ENCODE results near the gene DHH. TPM values are rescaled to one million over a fixed set of nuclear protein-coding genes. Genes with fewer than 3 reads are reported as not detected.

DHH gene
- total RNA-seq, 1 experiment from 2014 or later: 0.15 TPM

DNA sequence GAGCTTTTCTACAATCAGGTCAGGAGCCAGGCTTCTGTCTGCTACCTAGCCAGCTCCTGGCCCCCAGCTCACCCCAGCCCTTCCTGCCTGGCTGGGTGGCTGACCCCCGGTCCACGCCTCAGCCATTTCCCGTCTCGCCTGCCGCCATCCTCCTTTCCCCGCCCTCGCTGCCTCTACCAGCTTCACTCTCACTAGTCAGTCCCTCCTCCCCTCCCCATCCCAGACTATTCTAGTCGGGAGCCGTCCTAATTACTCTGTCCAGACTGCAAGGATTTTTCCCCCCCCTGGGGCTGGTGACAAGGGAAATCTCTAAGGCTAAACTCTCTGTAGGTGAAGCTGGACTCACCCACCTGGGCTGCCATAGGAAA, 825 bp downstream of the DHH start:
- H3K4me3 Mint-ChIP-seq: peak overlapping the region; percentile 55
- peaks cover 5% of the 10 kb centered on the region; the same call in 1 of the 2 replicates for H3K36me3 Mint-ChIP-seq
- TF ChIP-seq ERG (CRISPR knock-in tag; IDR thresholded peaks at IDR 0.05) (no peak), ZNF219 (CRISPR knock-in tag; IDR thresholded peaks at IDR 0.05; ENCODE audit: borderline replicate concordance) (no peak), ZBTB21 (CRISPR knock-in tag; IDR thresholded peaks at IDR 0.05; ENCODE audit: borderline replicate concordance) (no peak), SOX15 (CRISPR knock-in tag; IDR thresholded peaks at IDR 0.05) (no peak), GABPB1 (CRISPR knock-in tag; IDR thresholded peaks at IDR 0.05) (no peak), NR2C2 (CRISPR knock-in tag; IDR thresholded peaks at IDR 0.05) (no peak)
- TF ChIP-seq, protein P1, sequence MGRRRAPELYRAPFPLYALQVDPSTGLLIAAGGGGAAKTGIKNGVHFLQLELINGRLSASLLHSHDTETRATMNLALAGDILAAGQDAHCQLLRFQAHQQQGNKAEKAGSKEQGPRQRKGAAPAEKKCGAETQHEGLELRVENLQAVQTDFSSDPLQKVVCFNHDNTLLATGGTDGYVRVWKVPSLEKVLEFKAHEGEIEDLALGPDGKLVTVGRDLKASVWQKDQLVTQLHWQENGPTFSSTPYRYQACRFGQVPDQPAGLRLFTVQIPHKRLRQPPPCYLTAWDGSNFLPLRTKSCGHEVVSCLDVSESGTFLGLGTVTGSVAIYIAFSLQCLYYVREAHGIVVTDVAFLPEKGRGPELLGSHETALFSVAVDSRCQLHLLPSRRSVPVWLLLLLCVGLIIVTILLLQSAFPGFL (CRISPR knock-in tag; IDR thresholded peaks at IDR 0.05; ENCODE audit: borderline replicate concordance): no peak
- DNase-seq (ENCODE audit: low spot score): peak; percentile 31
- H3K27me3 Mint-ChIP-seq (ENCODE audit: low read depth): peaks cover 71% of the 10 kb centered on the region
- no peak overlapping the region for H3K27ac Mint-ChIP-seq
- H3K9me3 Mint-ChIP-seq: no peaks in the 10 kb centered on the region
- POLR2A ChIA-PET: interaction anchor here (0.6 kb wide), 1 partner anchor 115 kb away, joined by 3 read pairs; the partner anchor contains the start of gene WNT1
- H3K4me1 Mint-ChIP-seq: peaks cover 50% of the 10 kb centered on the region
- CTCF ChIA-PET: interaction anchor here (0.8 to 4.6 kb wide), 14 partner anchors 9 to 142 kb away, joined by 3 to 64 read pairs (median 6); partner anchors contain the start of genes TUBA1B and WNT1
- no peak for ATAC-seq

- DNase-seq (ENCODE audit: low spot score) (no peak), ATAC-seq (no peak)
- TF ChIP-seq, protein P2, sequence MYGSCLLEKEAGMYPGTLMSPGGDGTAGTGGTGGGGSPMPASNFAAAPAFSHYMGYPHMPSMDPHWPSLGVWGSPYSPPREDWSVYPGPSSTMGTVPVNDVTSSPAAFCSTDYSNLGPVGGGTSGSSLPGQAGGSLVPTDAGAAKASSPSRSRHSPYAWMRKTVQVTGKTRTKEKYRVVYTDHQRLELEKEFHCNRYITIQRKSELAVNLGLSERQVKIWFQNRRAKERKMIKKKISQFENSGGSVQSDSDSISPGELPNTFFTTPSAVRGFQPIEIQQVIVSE (CRISPR knock-in tag; IDR thresholded peaks at IDR 0.05; ENCODE audit: borderline replicate concordance): no peak
- TF ChIP-seq, protein P3, sequence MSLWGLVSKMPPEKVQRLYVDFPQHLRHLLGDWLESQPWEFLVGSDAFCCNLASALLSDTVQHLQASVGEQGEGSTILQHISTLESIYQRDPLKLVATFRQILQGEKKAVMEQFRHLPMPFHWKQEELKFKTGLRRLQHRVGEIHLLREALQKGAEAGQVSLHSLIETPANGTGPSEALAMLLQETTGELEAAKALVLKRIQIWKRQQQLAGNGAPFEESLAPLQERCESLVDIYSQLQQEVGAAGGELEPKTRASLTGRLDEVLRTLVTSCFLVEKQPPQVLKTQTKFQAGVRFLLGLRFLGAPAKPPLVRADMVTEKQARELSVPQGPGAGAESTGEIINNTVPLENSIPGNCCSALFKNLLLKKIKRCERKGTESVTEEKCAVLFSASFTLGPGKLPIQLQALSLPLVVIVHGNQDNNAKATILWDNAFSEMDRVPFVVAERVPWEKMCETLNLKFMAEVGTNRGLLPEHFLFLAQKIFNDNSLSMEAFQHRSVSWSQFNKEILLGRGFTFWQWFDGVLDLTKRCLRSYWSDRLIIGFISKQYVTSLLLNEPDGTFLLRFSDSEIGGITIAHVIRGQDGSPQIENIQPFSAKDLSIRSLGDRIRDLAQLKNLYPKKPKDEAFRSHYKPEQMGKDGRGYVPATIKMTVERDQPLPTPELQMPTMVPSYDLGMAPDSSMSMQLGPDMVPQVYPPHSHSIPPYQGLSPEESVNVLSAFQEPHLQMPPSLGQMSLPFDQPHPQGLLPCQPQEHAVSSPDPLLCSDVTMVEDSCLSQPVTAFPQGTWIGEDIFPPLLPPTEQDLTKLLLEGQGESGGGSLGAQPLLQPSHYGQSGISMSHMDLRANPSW (CRISPR knock-in tag; conservative IDR thresholded peaks at IDR 0.05; ENCODE audit: low read depth): no peak
- TF ChIP-seq SMAD3 (CRISPR knock-in tag; IDR thresholded peaks at IDR 0.05; ENCODE audit: borderline replicate concordance) (no peak), HMGXB4 (CRISPR knock-in tag; IDR thresholded peaks at IDR 0.05) (no peak), NFATC4 (CRISPR knock-in tag; IDR thresholded peaks at IDR 0.05) (no peak), TP53 (CRISPR knock-in tag; IDR thresholded peaks at IDR 0.05) (no peak)
- TF ChIP-seq, protein P4, sequence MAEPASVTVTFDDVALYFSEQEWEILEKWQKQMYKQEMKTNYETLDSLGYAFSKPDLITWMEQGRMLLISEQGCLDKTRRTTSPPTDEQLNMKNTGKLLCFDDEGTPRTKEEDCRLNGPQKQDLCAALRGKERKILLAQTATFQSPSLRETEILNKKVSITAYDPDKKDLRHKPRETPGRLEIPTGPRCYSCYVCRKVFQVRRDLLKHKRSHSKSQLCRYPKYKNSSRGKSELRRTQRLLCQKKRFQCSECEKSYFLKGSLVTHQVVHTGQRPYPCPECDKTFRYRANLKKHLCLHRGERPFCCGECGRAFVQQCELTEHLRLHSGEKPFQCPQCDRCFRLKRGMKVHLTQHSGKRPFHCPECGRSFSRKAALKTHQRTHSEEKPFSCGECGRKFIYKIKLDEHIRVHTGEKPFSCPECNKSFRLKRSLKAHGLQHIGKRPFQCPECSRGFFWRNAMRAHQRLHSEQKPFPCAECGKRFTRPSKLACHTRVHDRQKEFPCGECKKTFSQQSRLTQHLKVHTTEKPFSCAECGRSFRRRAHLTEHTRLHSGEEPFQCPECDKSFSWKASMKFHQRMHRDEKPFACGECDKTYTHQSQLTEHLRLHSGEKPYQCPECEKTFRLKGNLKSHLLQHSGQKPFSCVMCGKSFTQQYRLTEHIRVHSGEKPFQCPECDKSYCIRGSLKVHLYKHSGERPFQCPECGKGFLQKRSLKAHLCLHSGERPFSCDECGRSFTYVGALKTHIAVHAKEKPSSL (CRISPR knock-in tag; conservative IDR thresholded peaks at IDR 0.05): no peak
- Mint-ChIP-seq H3K9me3 (no peaks in the 10 kb centered on the region), H3K27me3 (ENCODE audit: low read depth) (peaks cover 80% of the 10 kb centered on the region), H3K4me3 (peak overlapping the region; percentile 56), H3K4me1 (peaks cover 57% of the 10 kb centered on the region), H3K36me3 (peaks cover 5% of the 10 kb centered on the region; the same call in 1 of the 2 replicates), H3K27ac (no peak overlapping the region)
- ChIA-PET POLR2A (interaction anchor here (1.0 to 1.4 kb wide), 2 partner anchors 23 to 28 kb away, joined by 3 to 6 read pairs; partner anchors contain the start of gene RHEBL1), CTCF (interaction anchor here (0.6 to 4.6 kb wide), 35 partner anchors 8 to 265 kb away, joined by 3 to 64 read pairs (median 5); partner anchors contain the start of genes LMBR1L, PRKAG1, RHEBL1 and TUBA1B)
These were observed 1.7 kb downstream of the DHH start for GRCh38 chr12:49092816-49093406.
